Small intestine (tissue), 7 donors: ENCODE results near the gene CPED1. TPM values are rescaled to one million over a fixed set of nuclear protein-coding genes. Genes with fewer than 3 reads are reported as not detected.

ENCODE experiments used
- DNase-seq, 2 donors: peaks; one replicate each; pipeline versions ENCODE4 v3.0.0 to v3.0.0-alpha.2; 2013
- FAIRE-seq: peaks from 2 replicates; lab custom pipeline; 2012; peaks lifted over from hg19 to GRCh38; lab: Jason Lieb, UNC
- H3K27ac ChIP-seq, 3 donors: one replicate each; pipeline ENCODE4 v1.5.1; 2013; ENCODE audit warnings: low read length in 2 of 3, mild to moderate bottlenecking in 2 of 3, control low read depth in 1 of 3, inconsistent platforms in 1 of 3, low read depth in 1 of 3, moderate library complexity in 1 of 3
- H3K27me3 ChIP-seq, 3 donors: one replicate each; pipeline ENCODE4 v1.6.1; 2013; ENCODE audit warnings: low read length in 3 of 3, inconsistent platforms in 1 of 3; ENCODE audit not compliant: control insufficient read depth in 3 of 3, insufficient read depth in 3 of 3
- H3K36me3 ChIP-seq, 3 donors: one replicate each; pipeline ENCODE4 v1.6.1; 2013; ENCODE audit warnings: low read length in 3 of 3, inconsistent platforms in 1 of 3, low read depth in 1 of 3, mild to moderate bottlenecking in 1 of 3, moderate library complexity in 1 of 3; ENCODE audit not compliant: control insufficient read depth in 3 of 3, insufficient read depth in 2 of 3
- H3K4me1 ChIP-seq, 3 donors: one replicate each; pipeline ENCODE4 v1.6.1; 2013; ENCODE audit warnings: low read length in 2 of 3, inconsistent platforms in 1 of 3, low read depth in 1 of 3, mild to moderate bottlenecking in 1 of 3, moderate library complexity in 1 of 3; ENCODE audit not compliant: control insufficient read depth in 3 of 3, insufficient read depth in 2 of 3
- H3K4me3 ChIP-seq, 3 donors: one replicate each; pipeline ENCODE4 v1.5.1; 2013; ENCODE audit warnings: low read length in 3 of 3, control low read depth in 1 of 3, inconsistent platforms in 1 of 3, low read depth in 1 of 3, mild to moderate bottlenecking in 1 of 3, moderate library complexity in 1 of 3
- H3K9me3 ChIP-seq, 2 donors: one replicate each; pipeline ENCODE4 v1.6.1; 2013; ENCODE audit warnings: low read depth in 1 of 2, low read length in 1 of 2; ENCODE audit not compliant: control insufficient read depth in 2 of 2, insufficient read depth in 1 of 2
- WGBS, 3 donors: extraction: QIAGEN DNeasy Blood & Tissue Kit; methylation state at CpG; one replicate each; pipeline ENCODE4 v1.1.7; 2013; 5-methylcytosine and 5-hydroxymethylcytosine counted together
- polyA plus RNA-seq, 4 donors: library from polyadenylated mRNA; stranded (reverse) in 3 of 4; unstranded in 1 of 4; fragments of 200-250 nt in 3 of 4; fragments of 120-200 nt in 1 of 4; gene quantifications; one replicate each; pipeline versions ENCODE4 v1.2.1 to v1.2.3, GENCODE V29; 2013
- donor health status: healthy with polysubstance abuse.
- donor health status: control.
- donor health status: control.
- donor health status: Bipolar disorder and iron deficiency.
- donor health status: healthy.

The CPED1 gene
- polyA plus RNA-seq, 4 donors, result 0.22 to 8.7 (median 1.9) TPM

DNA sequence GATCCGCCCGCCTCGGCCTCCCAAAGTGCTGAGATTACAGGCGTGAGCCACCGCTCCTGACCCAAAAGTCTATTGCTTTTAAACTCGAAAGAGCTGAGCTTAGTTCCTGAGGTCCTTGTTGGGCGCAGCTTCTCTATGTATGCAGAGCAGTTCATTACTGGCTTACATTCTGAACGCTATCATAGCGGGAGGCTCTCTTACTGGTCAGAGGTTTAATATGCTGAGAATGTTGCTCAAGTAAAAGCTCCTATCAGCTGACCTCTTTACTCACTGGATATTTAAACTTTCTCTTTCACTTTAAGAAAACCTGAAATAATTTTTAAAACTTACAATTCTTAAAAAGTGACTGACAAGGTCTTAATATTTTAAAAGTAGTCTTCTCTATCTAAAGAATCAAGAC lies 179.5 kb downstream of the CPED1 start:
- WGBS, 3 donors, result 88 to 98% (median 92%) methylated on average over 6 to 9 of the region's 9 CpGs
- Histone ChIP-seq H3K4me1 (no peaks in the 10 kb centered on the region), H3K4me3 (no peak overlapping the region), H3K27me3 (no peaks in the 10 kb centered on the region), H3K27ac (no peak overlapping the region), H3K36me3 (no peaks in the 10 kb centered on the region), H3K9me3 (no peaks in the 10 kb centered on the region)
- no peak for DNase-seq
- no peak for FAIRE-seq

- no peak overlapping the region for H3K4me3 ChIP-seq
- WGBS, 3 donors, result 56 to 75% (median 58%) methylated on average over 2 of the region's 2 CpGs
- FAIRE-seq, result no peak
- H3K4me1 ChIP-seq, result no peaks in the 10 kb centered on the region
- H3K9me3 ChIP-seq, result no peaks in the 10 kb centered on the region
- DNase-seq, result no peak
- H3K27me3 ChIP-seq, result no peaks in the 10 kb centered on the region
- no peak overlapping the region for H3K27ac ChIP-seq
- no peaks in the 10 kb centered on the region for H3K36me3 ChIP-seq
These were observed 181.0 kb downstream of the CPED1 start for GRCh38 chr7:121169469-121169868.

- no peaks in the 10 kb centered on the region for H3K27me3 ChIP-seq
- H3K36me3 ChIP-seq, result no peaks in the 10 kb centered on the region
- H3K9me3 ChIP-seq, result no peaks in the 10 kb centered on the region
- no peak overlapping the region for H3K4me3 ChIP-seq
- H3K4me1 ChIP-seq, result no peaks in the 10 kb centered on the region
- no peak overlapping the region for H3K27ac ChIP-seq
- DNase-seq (no peak), FAIRE-seq (no peak)
- 84 to 94% (median 88%) methylated on average over 1 of the region's 1 CpG for WGBS, 3 donors
These were observed 184.0 kb downstream of the CPED1 start for GRCh38 chr7:121172484-121172883.

GRCh38 chr7:121175826-121176225 lies 187.3 kb downstream of the CPED1 start:
- FAIRE-seq, result no peak
- no peaks in the 10 kb centered on the region for H3K27me3 ChIP-seq
- WGBS, 3 donors, result 72 to 75% (median 75%) methylated on average over 5 of the region's 5 CpGs
- DNase-seq, result no peak
- H3K9me3 ChIP-seq, result no peaks in the 10 kb centered on the region
- H3K36me3 ChIP-seq, result no peaks in the 10 kb centered on the region
- H3K4me1 ChIP-seq, result no peaks in the 10 kb centered on the region
- no peak overlapping the region for H3K4me3 ChIP-seq
- H3K27ac ChIP-seq, result no peak overlapping the region

DNA sequence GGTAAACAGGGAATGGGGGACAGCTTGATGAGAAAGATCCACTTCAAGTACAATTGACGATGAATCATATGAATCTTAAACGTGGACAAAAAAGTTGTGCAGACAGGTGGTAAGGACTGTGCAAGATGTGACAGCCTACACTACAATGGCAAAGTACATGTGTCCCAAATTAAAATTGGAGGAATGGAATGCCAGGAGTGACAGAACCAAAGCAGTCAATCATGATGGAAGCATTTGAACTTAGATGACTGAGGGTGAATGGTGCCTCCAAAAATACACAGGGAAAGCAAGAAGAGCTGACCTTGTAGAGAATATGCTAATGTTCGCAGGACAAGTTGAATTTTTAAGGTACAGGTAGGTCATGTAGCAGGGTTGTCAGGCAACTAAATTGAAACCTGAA lies 189.9 kb downstream of the CPED1 start:
- DNase-seq (no peak), FAIRE-seq (no peak)
- no peaks in the 10 kb centered on the region for H3K27me3 ChIP-seq
- no peaks in the 10 kb centered on the region for H3K36me3 ChIP-seq
- no peak overlapping the region for H3K27ac ChIP-seq
- 76 to 91% (median 87%) methylated on average over 3 of the region's 3 CpGs for WGBS, 3 donors
- H3K4me1 ChIP-seq, result no peaks in the 10 kb centered on the region
- H3K4me3 ChIP-seq, result no peak overlapping the region
- H3K9me3 ChIP-seq, result no peaks in the 10 kb centered on the region

DNA sequence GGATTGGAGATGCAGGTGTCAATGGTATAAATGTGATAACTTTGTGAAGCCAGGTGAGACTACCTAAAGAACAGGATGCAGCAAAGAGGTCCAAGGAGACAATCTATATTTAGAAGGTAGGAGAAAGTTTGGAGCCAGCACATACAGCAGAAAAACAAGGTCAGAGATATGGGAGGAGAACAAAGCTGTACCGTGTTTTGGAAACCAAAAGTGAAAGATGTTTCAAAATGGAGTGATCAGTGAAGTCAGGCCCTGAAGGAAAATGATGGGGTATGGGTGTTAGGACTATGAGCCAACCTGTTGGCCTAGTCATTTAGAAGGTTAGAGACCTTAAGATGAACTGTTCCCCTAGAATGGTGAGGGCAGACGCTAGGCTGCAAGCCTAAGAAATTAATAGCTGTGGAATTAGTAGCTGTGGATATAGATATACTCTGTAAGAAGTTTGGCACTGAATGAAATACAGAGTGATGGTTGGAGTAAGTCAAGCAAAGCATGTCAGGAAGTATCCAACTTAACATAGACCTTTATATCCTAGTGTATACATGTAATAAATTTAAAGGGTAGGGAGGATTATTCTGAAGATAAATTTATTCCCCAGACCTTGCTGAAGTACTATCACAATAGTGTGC lies 190.5 kb downstream of the CPED1 start:
- H3K27ac ChIP-seq, result no peak overlapping the region
- DNase-seq (no peak), FAIRE-seq (no peak)
- 35 to 61% (median 42%) methylated on average over 2 of the region's 2 CpGs for WGBS, 3 donors
- no peaks in the 10 kb centered on the region for H3K4me1 ChIP-seq
- no peaks in the 10 kb centered on the region for H3K27me3 ChIP-seq
- H3K4me3 ChIP-seq, result no peak overlapping the region
- H3K9me3 ChIP-seq, result no peaks in the 10 kb centered on the region
- no peaks in the 10 kb centered on the region for H3K36me3 ChIP-seq

GRCh38 chr7:121180436-121181063 lies 192.0 kb downstream of the CPED1 start:
- Histone ChIP-seq H3K9me3 (no peaks in the 10 kb centered on the region), H3K4me1 (no peaks in the 10 kb centered on the region), H3K36me3 (no peaks in the 10 kb centered on the region), H3K27ac (no peak overlapping the region), H3K27me3 (no peaks in the 10 kb centered on the region), H3K4me3 (no peak overlapping the region)
- FAIRE-seq (no peak), DNase-seq (no peak)
- WGBS, 3 donors, result 76 to 90% (median 81%) methylated on average over 4 of the region's 4 CpGs

- Histone ChIP-seq H3K27ac (no peak overlapping the region), H3K36me3 (no peaks in the 10 kb centered on the region), H3K9me3 (no peaks in the 10 kb centered on the region), H3K4me1 (no peaks in the 10 kb centered on the region), H3K27me3 (no peaks in the 10 kb centered on the region), H3K4me3 (no peak overlapping the region)
- peak; percentile 41 for FAIRE-seq
- WGBS, 3 donors, result 67 to 86% (median 68%) methylated on average over 1 of the region's 1 CpG
- no peak for DNase-seq
These were observed 192.8 kb downstream of the CPED1 start for GRCh38 chr7:121181357-121181756.

DNA sequence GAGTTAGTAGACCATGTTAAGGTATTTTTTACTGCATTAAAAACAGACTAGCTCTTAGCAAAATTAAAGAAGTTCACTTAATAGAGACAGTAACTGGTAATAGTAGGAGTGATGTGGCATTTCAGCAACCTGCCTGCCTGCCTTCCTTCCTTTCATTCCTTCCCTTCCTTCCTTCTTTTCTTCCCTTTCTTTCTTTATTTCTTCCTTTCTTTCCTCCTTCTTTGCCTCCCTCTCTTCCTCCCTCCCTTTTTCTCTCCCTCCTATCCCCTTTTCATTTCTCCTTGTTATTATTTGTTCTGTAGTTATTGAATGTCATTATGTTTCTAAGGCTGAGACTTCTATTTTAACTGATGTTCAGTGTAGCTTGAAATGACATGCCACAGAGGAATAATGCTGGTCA lies 193.8 kb downstream of the CPED1 start:
- DNase-seq, result no peak
- H3K27ac ChIP-seq, result no peak overlapping the region
- no peak for FAIRE-seq

More for the DNA sequence above, 193.8 kb downstream of the CPED1 start:
- no peaks in the 10 kb centered on the region for H3K36me3 ChIP-seq
- H3K4me1 ChIP-seq, result no peaks in the 10 kb centered on the region
- no peaks in the 10 kb centered on the region for H3K9me3 ChIP-seq
- no peaks in the 10 kb centered on the region for H3K27me3 ChIP-seq
- no peak overlapping the region for H3K4me3 ChIP-seq
